K562 (cell line): ENCODE measurements around the gene WNT7A. TPM values are rescaled to one million over a fixed set of nuclear protein-coding genes. Genes with fewer than 3 reads are reported as not detected.

Experiments
- ATF7 ChIP-seq: fragments of 450-650 bp; IDR thresholded peaks from 2 replicates; pipeline ENCODE4 v1.7.1; 2014; ENCODE audit warnings: mild to moderate bottlenecking, moderate library complexity
- CHCHD3 ChIP-seq: fragments of 250-450 bp; sonication (Bioruptor Pico); IDR thresholded peaks from 2 replicates; pipeline ENCODE4 v2.1.2; 2022; ENCODE audit warnings: mild to moderate bottlenecking
- HDGF ChIP-seq: fragments of 450-650 bp; IDR thresholded peaks from 2 replicates; pipeline ENCODE4 v1.6.1; 2016
- HSF4 ChIP-seq: fragments of 250-450 bp; sonication (Bioruptor Pico); IDR thresholded peaks from 2 replicates; pipeline ENCODE4 v2.1.2; 2022; ENCODE audit warnings: mild to moderate bottlenecking, moderate library complexity, borderline replicate concordance
- JUND ChIP-seq, 2 experiments: IDR thresholded peaks; 2 replicates in 1 of 2; 3 replicates in 1 of 2; pipeline ENCODE4 v1.6.1; 2011; ENCODE audit warnings: borderline replicate concordance in 2 of 2, low read depth in 2 of 2, low read length in 2 of 2, improper control_type of control experiment in 1 of 2, missing biosample characterization in 1 of 2, missing genetic modification characterization in 1 of 2, missing genetic modification reagents in 1 of 2
- KLF16 ChIP-seq: IDR thresholded peaks from 2 replicates; pipeline ENCODE4 v1.6.1; 2016; ENCODE audit warnings: antibody characterized with exemption
- NCOR1 ChIP-seq: fragments of 450-650 bp; IDR thresholded peaks from 2 replicates; pipeline ENCODE4 v1.6.1; 2016; ENCODE audit warnings: mild to moderate bottlenecking, moderate library complexity
- NR2F6 ChIP-seq: fragments of 450-650 bp; formaldehyde crosslinking; IDR thresholded peaks from 2 replicates; pipeline ENCODE4 v1.4.0; 2020; ENCODE audit warnings: mild to moderate bottlenecking
- RAD21 ChIP-seq, 2 experiments: fragments of 250-450 bp in 1 of 2; fragments of 450-650 bp in 1 of 2; sonication (Bioruptor Pico) in 1 of 2; formaldehyde crosslinking in 1 of 2; IDR thresholded peaks in 1 of 2; conservative IDR thresholded peaks in 1 of 2; 2 replicates each; pipeline versions ENCODE4 v1.4.0 to v1.8.0; 2020 to 2022; ENCODE audit warnings: mild to moderate bottlenecking in 2 of 2, moderate library complexity in 1 of 2
- RBFOX2 ChIP-seq: fragments of 200-400 bp; formaldehyde crosslinking; IDR thresholded peaks from 2 replicates; pipeline ENCODE4 v1.6.1; 2017; ENCODE audit warnings: low read depth, mild to moderate bottlenecking, low read length, moderate library complexity
- SAP30 ChIP-seq: fragments of 200-600 bp; sonication (generic); IDR thresholded peaks from 2 replicates; pipeline ENCODE4 v1.6.1; 2012; ENCODE audit warnings: borderline replicate concordance, low read depth, mild to moderate bottlenecking, moderate library complexity, low read length, control low read depth, inconsistent platforms; ENCODE audit not compliant: insufficient read depth, poor library complexity, severe bottlenecking
- SMC3 ChIP-seq: conservative IDR thresholded peaks from 2 replicates; pipeline ENCODE4 v1.6.1; 2011; ENCODE audit warnings: low read depth, low read length, improper control_type of control experiment; ENCODE audit not compliant: insufficient read depth
- ZC3H11A ChIP-seq: IDR thresholded peaks from 2 replicates; pipeline ENCODE4 v1.6.1; 2012; ENCODE audit warnings: low read depth, low read length, improper control_type of control experiment
- ZKSCAN8 ChIP-seq: fragments of 200-800 bp; sonication (Bioruptor generic); IDR thresholded peaks from 2 replicates; pipeline ENCODE4 v1.6.1; 2016; ENCODE audit warnings: missing genetic modification characterization, missing compliant biosample characterization
- ZNF12 ChIP-seq: sonication (generic); formaldehyde crosslinking; IDR thresholded peaks from 2 replicates; pipeline ENCODE4 v1.4.0; 2020; ENCODE audit warnings: mild to moderate bottlenecking, missing genetic modification reagents
- ZNF124 ChIP-seq: sonication (generic); formaldehyde crosslinking; IDR thresholded peaks from 2 replicates; pipeline ENCODE4 v1.8.1; 2022; ENCODE audit warnings: missing genetic modification reagents
- ZNF764 ChIP-seq: fragments of 250-450 bp; sonication (Bioruptor Pico); IDR thresholded peaks from 2 replicates; pipeline ENCODE4 v1.4.0; 2020; ENCODE audit warnings: low read depth, mild to moderate bottlenecking, moderate library complexity
- ZNF77 ChIP-seq: fragments of 250-450 bp; sonication (Bioruptor Pico); IDR thresholded peaks from 2 replicates; pipeline ENCODE4 v1.5.0; 2020
- polyA plus RNA-seq, 8 experiments: library from polyadenylated mRNA; depleted of rRNA in 4 of 8; stranded (reverse) in 5 of 8; unstranded in 3 of 8; fragments of >200 nt; fragmentation: Nextera tagmentation in 2 of 8; fragmentation: Illumina TruSeq in 1 of 8; extraction: Ambion mirVana in 2 of 8; extraction: Trizol in 1 of 8; gene quantifications; 2 replicates each; pipeline versions ENCODE4 v1.2.1 to v1.2.3, GENCODE V29; 2011 to 2014; ENCODE audit warnings: inconsistent platforms in 1 of 8, missing spikeins in 1 of 8
- total RNA-seq, 7 experiments: library from RNA; depleted of rRNA in 6 of 7; stranded (reverse); fragments of >200 nt in 6 of 7; fragmentation: Illumina TruSeq in 2 of 7; extraction: Trizol in 2 of 7; gene quantifications; 2 replicates each; pipeline versions ENCODE4 v1.2.1 to v1.2.3, GENCODE V29; 2011 to 2021; ENCODE audit warnings: low replicate concordance in 1 of 7
- TF ChIP-seq, protein P1 (sequence below), 3 experiments: IDR thresholded peaks in 2 of 3; conservative IDR thresholded peaks in 1 of 3; 2 replicates each; pipeline ENCODE4 v1.5.1; 2011 to 2012; ENCODE audit warnings: low read length in 3 of 3, mild to moderate bottlenecking in 3 of 3, control low read depth in 2 of 3, improper control_type of control experiment in 1 of 3, inconsistent platforms in 1 of 3, low read depth in 1 of 3, mixed read lengths in 1 of 3, moderate library complexity in 1 of 3; ENCODE audit not compliant: insufficient read depth in 2 of 3
- TF ChIP-seq, protein P2 (sequence below): fragments of 450-650 bp; formaldehyde crosslinking; IDR thresholded peaks from 2 replicates; pipeline ENCODE4 v1.4.0; 2020; ENCODE audit warnings: mild to moderate bottlenecking, moderate library complexity
- TF ChIP-seq, protein P3 (sequence below): IDR thresholded peaks from 2 replicates; pipeline ENCODE4 v1.6.1; 2011; ENCODE audit warnings: borderline replicate concordance, low read depth, mild to moderate bottlenecking, moderate library complexity, low read length; ENCODE audit not compliant: insufficient read depth, poor library complexity, severe bottlenecking

The WNT7A gene
- total and polyA plus RNA-seq, 9 of the 15 experiments (the other 6 are each of a cell fraction or from before 2014, with no cell fraction given), result 0.03 TPM; not detected in 8

DNA sequence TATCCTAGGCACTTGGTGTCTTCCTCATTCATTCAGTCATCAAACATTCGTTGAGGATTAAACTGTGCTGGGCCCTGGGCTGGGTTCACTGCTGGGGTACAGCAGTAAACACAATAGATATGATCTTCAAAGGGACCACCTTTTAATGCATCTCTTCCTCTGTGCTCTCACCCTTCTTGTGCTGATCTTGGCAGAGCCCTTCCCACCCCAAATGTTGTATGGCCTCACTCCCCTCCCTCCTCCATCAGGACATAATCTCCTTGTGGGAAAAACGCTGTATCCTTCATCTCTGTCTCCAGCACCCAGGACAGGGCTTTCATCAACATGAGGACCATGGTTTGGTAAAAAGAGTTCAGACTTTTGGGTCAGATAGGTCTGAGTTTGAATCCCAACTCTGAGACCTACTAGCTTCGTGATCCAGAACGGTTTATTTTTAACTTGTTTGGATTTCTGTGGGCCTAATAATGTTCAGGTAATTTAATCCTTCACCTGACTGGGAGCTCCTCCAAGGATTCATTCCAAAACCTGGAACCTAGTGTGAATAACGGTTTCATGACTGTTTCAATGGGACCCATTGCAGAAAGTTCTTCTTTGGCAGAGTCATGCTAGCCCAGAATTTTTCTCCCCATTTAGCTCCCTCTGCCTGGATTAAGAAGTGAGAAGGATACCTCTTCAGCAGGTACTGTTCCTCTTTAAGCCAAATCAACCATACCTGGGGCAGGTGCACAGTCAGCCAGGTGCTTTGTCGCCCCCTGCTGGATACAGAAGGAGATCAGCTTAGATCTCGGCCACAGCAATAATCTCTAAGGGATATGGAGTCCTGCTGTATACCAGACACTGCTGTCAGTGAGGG is 5.2 kb upstream of the WNT7A start (continued):
- TF ChIP-seq ZC3H11A (no peak), ATF7 (no peak), SMC3 (peak; percentile 83), ZNF124 (CRISPR knock-in tag) (no peak), HSF4 (CRISPR knock-in tag) (no peak), ZNF12 (CRISPR knock-in tag) (no peak), CHCHD3 (CRISPR knock-in tag) (no peak), KLF16 (0 out of 2 replicates have a peak, but pooled peaks have one; percentile 13), NR2F6 (CRISPR knock-in tag) (no peak), JUND (IDR thresholded peaks at IDR 0.05; ENCODE audit: borderline replicate concordance, low read depth, low read length) (peak; percentile 46; the same call in 1 of the 2 replicates), JUND (tag; IDR thresholded peaks at IDR 0.05; ENCODE audit: borderline replicate concordance, low read depth, low read length) (no peak), ZNF764 (CRISPR knock-in tag) (no peak), RBFOX2 (no peak), HDGF (no peak), NCOR1 (no peak), ZKSCAN8 (CRISPR knock-in tag) (peak; percentile 53; the same call in 1 of the 2 replicates), SAP30 (no peak), RAD21 (CRISPR knock-in tag; conservative IDR thresholded peaks at IDR 0.05 in 1 of 2, IDR thresholded peaks at IDR 0.05 in 1 of 2) (peak; percentile 53 to 87), ZNF77 (CRISPR knock-in tag) (no peak)
- TF ChIP-seq, protein P1, sequence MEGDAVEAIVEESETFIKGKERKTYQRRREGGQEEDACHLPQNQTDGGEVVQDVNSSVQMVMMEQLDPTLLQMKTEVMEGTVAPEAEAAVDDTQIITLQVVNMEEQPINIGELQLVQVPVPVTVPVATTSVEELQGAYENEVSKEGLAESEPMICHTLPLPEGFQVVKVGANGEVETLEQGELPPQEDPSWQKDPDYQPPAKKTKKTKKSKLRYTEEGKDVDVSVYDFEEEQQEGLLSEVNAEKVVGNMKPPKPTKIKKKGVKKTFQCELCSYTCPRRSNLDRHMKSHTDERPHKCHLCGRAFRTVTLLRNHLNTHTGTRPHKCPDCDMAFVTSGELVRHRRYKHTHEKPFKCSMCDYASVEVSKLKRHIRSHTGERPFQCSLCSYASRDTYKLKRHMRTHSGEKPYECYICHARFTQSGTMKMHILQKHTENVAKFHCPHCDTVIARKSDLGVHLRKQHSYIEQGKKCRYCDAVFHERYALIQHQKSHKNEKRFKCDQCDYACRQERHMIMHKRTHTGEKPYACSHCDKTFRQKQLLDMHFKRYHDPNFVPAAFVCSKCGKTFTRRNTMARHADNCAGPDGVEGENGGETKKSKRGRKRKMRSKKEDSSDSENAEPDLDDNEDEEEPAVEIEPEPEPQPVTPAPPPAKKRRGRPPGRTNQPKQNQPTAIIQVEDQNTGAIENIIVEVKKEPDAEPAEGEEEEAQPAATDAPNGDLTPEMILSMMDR (IDR thresholded peaks at IDR 0.05 in 2 of 3, conservative IDR thresholded peaks at IDR 0.05 in 1 of 3; ENCODE audit: insufficient read depth in 2 of 3, low read depth in 1 of 3, low read length in 3 of 3), result peak; percentile 86 to 96 (median 89)
- TF ChIP-seq, protein P2, sequence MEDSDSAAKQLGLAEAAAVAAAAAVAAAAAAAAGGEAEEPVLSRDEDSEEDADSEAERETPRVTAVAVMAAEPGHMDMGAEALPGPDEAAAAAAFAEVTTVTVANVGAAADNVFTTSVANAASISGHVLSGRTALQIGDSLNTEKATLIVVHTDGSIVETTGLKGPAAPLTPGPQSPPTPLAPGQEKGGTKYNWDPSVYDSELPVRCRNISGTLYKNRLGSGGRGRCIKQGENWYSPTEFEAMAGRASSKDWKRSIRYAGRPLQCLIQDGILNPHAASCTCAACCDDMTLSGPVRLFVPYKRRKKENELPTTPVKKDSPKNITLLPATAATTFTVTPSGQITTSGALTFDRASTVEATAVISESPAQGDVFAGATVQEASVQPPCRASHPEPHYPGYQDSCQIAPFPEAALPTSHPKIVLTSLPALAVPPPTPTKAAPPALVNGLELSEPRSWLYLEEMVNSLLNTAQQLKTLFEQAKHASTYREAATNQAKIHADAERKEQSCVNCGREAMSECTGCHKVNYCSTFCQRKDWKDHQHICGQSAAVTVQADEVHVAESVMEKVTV (CRISPR knock-in tag), result peak; percentile 66
- TF ChIP-seq, protein P3, sequence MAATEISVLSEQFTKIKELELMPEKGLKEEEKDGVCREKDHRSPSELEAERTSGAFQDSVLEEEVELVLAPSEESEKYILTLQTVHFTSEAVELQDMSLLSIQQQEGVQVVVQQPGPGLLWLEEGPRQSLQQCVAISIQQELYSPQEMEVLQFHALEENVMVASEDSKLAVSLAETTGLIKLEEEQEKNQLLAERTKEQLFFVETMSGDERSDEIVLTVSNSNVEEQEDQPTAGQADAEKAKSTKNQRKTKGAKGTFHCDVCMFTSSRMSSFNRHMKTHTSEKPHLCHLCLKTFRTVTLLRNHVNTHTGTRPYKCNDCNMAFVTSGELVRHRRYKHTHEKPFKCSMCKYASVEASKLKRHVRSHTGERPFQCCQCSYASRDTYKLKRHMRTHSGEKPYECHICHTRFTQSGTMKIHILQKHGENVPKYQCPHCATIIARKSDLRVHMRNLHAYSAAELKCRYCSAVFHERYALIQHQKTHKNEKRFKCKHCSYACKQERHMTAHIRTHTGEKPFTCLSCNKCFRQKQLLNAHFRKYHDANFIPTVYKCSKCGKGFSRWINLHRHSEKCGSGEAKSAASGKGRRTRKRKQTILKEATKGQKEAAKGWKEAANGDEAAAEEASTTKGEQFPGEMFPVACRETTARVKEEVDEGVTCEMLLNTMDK, result peak; percentile 68
